Measurements from ENCODE around the gene ATP9A.

GRCh38 chr20:51698252-51698651 is 69.9 kb downstream of the ATP9A start:
- TF ChIP-seq, protein P1, sequence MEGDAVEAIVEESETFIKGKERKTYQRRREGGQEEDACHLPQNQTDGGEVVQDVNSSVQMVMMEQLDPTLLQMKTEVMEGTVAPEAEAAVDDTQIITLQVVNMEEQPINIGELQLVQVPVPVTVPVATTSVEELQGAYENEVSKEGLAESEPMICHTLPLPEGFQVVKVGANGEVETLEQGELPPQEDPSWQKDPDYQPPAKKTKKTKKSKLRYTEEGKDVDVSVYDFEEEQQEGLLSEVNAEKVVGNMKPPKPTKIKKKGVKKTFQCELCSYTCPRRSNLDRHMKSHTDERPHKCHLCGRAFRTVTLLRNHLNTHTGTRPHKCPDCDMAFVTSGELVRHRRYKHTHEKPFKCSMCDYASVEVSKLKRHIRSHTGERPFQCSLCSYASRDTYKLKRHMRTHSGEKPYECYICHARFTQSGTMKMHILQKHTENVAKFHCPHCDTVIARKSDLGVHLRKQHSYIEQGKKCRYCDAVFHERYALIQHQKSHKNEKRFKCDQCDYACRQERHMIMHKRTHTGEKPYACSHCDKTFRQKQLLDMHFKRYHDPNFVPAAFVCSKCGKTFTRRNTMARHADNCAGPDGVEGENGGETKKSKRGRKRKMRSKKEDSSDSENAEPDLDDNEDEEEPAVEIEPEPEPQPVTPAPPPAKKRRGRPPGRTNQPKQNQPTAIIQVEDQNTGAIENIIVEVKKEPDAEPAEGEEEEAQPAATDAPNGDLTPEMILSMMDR (optimal IDR thresholded peaks at IDR 0.05 in 1 of 3, IDR thresholded peaks at IDR 0.05 in 1 of 3, conservative IDR thresholded peaks at IDR 0.05 in 1 of 3; ENCODE audit: extremely low read depth in 1 of 3, insufficient read depth in 2 of 3, low read length in 3 of 3): no peak
- TF ChIP-seq EZH2 (IDR thresholded peaks at IDR 0.05; ENCODE audit: low read length): no peak
